GM12873 (cell line): Measurements from ENCODE around the gene SNX27.

Experiments
- CTCF ChIP-seq: IDR thresholded peaks from 2 replicates; pipeline ENCODE4 v1.5.1; 2012; ENCODE audit warnings: low read depth, mild to moderate bottlenecking, moderate library complexity, low read length, control low read depth; ENCODE audit not compliant: insufficient read depth; ENCODE audit errors: missing control alignments

SNX27 gene

DNA sequence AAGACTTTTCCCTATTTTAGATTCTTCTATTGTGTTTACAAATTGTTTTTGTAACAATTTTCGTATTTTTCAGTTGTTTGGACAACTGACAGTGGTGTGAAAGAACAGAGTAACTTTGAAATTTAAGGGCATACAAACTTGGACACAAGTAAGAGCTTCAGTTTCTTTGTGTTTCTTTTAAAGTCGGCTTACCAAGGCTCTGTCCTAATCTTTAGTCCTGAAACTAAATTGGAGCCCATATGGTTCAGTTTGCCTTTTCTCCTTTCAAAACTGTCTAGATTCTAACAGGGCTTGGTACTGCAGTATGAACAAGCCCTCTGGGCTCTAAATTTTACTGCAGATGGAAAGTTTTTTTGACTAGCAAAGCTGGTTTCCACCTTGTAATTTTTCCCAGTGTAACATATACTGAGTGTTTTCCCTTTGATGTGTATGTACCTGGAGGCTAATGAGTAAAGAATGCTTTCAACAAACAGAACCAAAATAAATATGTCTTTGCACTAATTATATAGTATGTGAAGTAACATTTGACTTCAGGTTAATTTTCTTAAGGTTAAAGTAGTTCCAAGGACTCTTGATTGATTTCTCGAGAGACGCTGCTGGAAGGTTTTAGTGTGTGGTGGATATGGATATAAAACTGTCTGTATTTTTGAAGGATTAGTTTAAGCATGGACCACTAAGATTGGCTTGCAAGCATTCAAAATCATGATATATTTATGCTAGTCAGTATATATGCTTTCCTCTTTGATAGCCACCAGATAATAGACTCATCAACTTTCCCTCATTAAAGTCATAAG lies 4.1 kb downstream of the SNX27 start:
- no peak for TF ChIP-seq CTCF

DNA sequence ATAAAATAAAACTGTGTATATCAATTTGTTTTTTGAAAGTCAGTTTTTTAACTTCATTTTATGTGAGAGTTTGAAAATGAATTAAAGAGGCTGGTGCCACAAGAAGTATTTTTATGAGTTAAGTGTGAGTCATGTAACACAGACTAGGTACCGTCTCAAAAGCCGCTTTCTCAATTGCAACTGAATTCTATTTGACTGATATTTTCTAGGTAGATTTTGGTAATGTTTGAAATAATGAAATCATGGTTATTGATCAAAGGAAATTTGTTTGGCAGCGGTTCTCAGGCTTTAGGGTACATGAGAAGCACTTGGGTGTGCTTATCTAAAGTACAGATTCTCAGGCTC lies 4.6 kb downstream of the SNX27 start:
- TF ChIP-seq CTCF = no peak

DNA sequence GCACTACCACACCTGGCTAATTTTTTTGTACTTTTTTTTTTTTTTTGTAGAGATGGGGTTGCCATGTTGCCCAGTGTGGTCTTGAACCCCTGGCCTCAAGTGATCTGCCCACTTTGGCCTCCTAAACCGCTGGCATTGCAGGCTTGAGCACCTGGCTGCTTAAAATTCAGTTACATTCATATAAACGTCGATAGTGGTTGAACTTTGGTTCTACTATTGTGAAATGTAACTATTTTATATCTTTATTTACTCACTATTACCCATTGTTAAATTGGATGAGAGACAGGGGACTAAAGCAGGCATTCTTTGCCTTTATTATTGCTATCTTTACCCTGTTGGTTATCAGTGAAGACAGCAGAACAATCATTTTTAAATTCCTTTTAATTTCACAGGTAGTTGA lies 6.2 kb downstream of the SNX27 start:
- TF ChIP-seq CTCF = no peak

DNA sequence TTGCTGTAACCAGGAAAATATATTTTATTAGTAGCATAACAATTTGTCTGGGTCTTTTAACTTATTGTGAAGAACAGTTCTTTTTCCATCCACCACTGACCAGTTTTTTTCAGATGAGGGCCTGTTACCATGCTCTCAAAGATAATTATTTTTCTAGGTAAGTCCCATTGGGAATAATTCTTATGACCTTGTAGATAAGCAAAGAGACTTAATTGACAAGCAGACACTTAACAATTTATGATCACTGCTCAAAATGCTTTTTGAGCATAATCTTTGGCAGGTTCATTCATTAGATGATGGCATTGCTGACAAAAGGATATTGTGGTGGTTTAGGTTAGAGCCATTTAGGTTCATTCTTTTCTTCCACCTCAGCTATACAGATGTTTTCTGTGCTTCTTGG lies 6.6 kb downstream of the SNX27 start:
- TF ChIP-seq CTCF = no peak

GRCh38 chr1:151619489-151620093 lies 7.7 kb downstream of the SNX27 start:
- TF ChIP-seq CTCF = no peak

DNA sequence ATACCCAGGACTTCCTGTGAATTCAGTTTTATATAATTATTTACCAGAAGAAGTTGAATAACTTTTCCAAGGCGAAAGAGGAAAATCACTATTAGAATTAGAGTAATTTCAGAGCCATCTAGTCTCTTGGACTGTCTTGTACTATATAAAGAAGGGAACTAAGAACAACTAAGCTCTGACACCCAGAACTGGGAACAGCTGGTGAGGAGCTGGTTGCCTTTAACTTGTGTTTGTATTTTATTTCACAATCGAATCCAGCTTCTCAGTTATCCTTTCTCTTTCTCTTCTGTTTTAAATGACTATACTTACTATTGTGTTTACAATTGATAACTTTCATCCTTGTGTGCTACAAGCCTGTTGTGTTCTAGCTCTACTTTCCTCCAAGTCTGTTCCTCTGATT lies 8.4 kb downstream of the SNX27 start:
- no peak for TF ChIP-seq CTCF

- no peak for TF ChIP-seq CTCF
These were observed 9.5 kb downstream of the SNX27 start for GRCh38 chr1:151621351-151621750.
